CD4-positive, alpha-beta T cell (primary cell): ENCODE results near the gene CACNA1E. TPM values are rescaled to one million over a fixed set of nuclear protein-coding genes. Genes with fewer than 3 reads are reported as not detected.

Source experiments
- ATAC-seq: fragments of 200-7000 bp; cut with Tn5 transposase; one replicate; pipeline ENCODE4 v1.10.0; 2022; ENCODE audit warnings: mild to moderate bottlenecking; ENCODE audit not compliant: poor library complexity
- CTCF ChIA-PET: fragments of 350-600 bp; sonication (Branson Sonifier 250); formaldehyde crosslinking; loops from one replicate; lab custom pipeline; 2021; ENCODE audit warnings: antibody characterized with exemption, inconsistent platforms; lab: Charles Lee
- POLR2A ChIA-PET: fragments of 350-600 bp; sonication (Branson Sonifier 250); formaldehyde crosslinking; loops from one replicate; lab custom pipeline; 2021; ENCODE audit warnings: antibody characterized with exemption, inconsistent platforms; lab: Charles Lee
- DNase-seq, 14 experiments: peaks; one replicate each; pipeline ENCODE4 v3.0.0-alpha.2; 2013 to 2020; ENCODE audit warnings: mixed read lengths in 2 of 14
- H3K27ac ChIP-seq, 2 donors: one replicate each; pipeline versions ENCODE4 v1.5.1 to v1.7.0; 2013; ENCODE audit warnings: low read length in 2 of 2, low read depth in 1 of 2, mild to moderate bottlenecking in 1 of 2
- H3K27me3 ChIP-seq, 2 experiments: 1 replicate in 1 of 2; 2 replicates in 1 of 2; pipeline versions ENCODE4 v1.6.1 to v1.7.0; 2013; ENCODE audit warnings: low read length in 2 of 2, control low read depth in 1 of 2, mild to moderate bottlenecking in 1 of 2, moderate library complexity in 1 of 2; ENCODE audit not compliant: insufficient read depth in 2 of 2, control insufficient read depth in 1 of 2
- H3K36me3 ChIP-seq: one replicate; pipeline ENCODE4 v1.6.1; 2013; ENCODE audit warnings: low read length, control low read depth; ENCODE audit not compliant: insufficient read depth
- H3K4me1 ChIP-seq: one replicate; pipeline ENCODE4 v1.6.1; 2013; ENCODE audit warnings: low read length, control low read depth; ENCODE audit not compliant: insufficient read depth
- H3K4me3 ChIP-seq: one replicate; pipeline ENCODE4 v1.5.1; 2013; ENCODE audit warnings: mild to moderate bottlenecking, low read length, moderate library complexity
- H3K9me3 ChIP-seq, 2 experiments: 1 replicate in 1 of 2; 2 replicates in 1 of 2; pipeline versions ENCODE4 v1.6.1 to v1.7.0; 2013; ENCODE audit warnings: low read length in 2 of 2, mild to moderate bottlenecking in 2 of 2, control low read depth in 1 of 2, moderate library complexity in 1 of 2; ENCODE audit not compliant: control insufficient read depth in 1 of 2, insufficient read depth in 1 of 2
- H3K27ac Mint-ChIP-seq: one replicate; pipeline ENCODE4 v1.8.0; 2020; ENCODE audit warnings: mixed read lengths
- H3K27me3 Mint-ChIP-seq: one replicate; pipeline ENCODE4 v1.8.0; 2021; ENCODE audit warnings: mixed read lengths
- H3K36me3 Mint-ChIP-seq: one replicate; pipeline ENCODE4 v1.8.0; 2021; ENCODE audit warnings: low read depth, mixed read lengths
- H3K4me1 Mint-ChIP-seq: one replicate; pipeline ENCODE4 v1.8.0; 2021; ENCODE audit warnings: low read depth, mixed read lengths
- H3K4me3 Mint-ChIP-seq: one replicate; pipeline ENCODE4 v1.8.0; 2020; ENCODE audit warnings: mild to moderate bottlenecking, mixed read lengths
- H3K9me3 Mint-ChIP-seq: one replicate; pipeline ENCODE4 v1.8.0; 2020; ENCODE audit warnings: mixed read lengths
- CTCF ChIP-seq: fragments of 200-600 bp; IDR thresholded peaks from one replicate; pipeline ENCODE4 v1.8.0; 2022; ENCODE audit warnings: antibody characterized with exemption, mild to moderate bottlenecking
- intact Hi-C, 2 experiments: fragments of 100-400 bp; cut with DNase I in 1 of 2; cut with micrococcal nuclease in 1 of 2; formaldehyde crosslinking; loops; one replicate each; pipeline versions ENCODE4 v1.15.1 to v1.9.0; 2023 to 2025; cut with DNase I, micrococcal nuclease
- total RNA-seq, 174 experiments: library from RNA in 2 of 174; stranded (reverse) in 2 of 174; gene quantifications; one replicate each; pipeline ENCODE4 v1.2.3 and lab custom pipeline; 2021 to 2026

Gene CACNA1E
- total RNA-seq, 2 experiments from 2014 or later: not detected

- Mint-ChIP-seq H3K27ac (no peak overlapping the region), H3K27me3 (peaks cover 24% of the 10 kb centered on the region), H3K4me3 (no peak overlapping the region), H3K9me3 (peaks cover 4% of the 10 kb centered on the region), H3K36me3 (no peaks in the 10 kb centered on the region), H3K4me1 (no peaks in the 10 kb centered on the region)
- no peak for TF ChIP-seq CTCF
- CTCF ChIA-PET: no interaction called here
- Histone ChIP-seq H3K27me3 (peaks cover 0 to 4% of the 10 kb centered on the region in 2 experiments), H3K9me3 (peaks cover 4% of the 10 kb centered on the region in 2 experiments), H3K27ac (no peak overlapping the region), H3K36me3 (no peaks in the 10 kb centered on the region), H3K4me1 (no peaks in the 10 kb centered on the region), H3K4me3 (no peak overlapping the region)
- DNase-seq (no peak), ATAC-seq (no peak)
- intact Hi-C loops: no loop called here
- POLR2A ChIA-PET: no interaction called here
Observed at GRCh38 chr1:181791721-181792120, 308.4 kb downstream of the CACNA1E start.

GRCh38 chr1:181793831-181794230 lies 310.5 kb downstream of the CACNA1E start:
- H3K36me3 ChIP-seq: no peaks in the 10 kb centered on the region
- Mint-ChIP-seq H3K27me3 (peaks cover 13% of the 10 kb centered on the region), H3K36me3 (no peaks in the 10 kb centered on the region), H3K4me1 (no peaks in the 10 kb centered on the region), H3K4me3 (no peak overlapping the region), H3K9me3 (peaks cover 4% of the 10 kb centered on the region), H3K27ac (no peak overlapping the region)
- no peak for ATAC-seq
- POLR2A ChIA-PET: no interaction called here
- H3K9me3 ChIP-seq: peaks cover 4 to 11% of the 10 kb centered on the region in 2 experiments
- CTCF ChIA-PET: no interaction called here
- intact Hi-C loops: no loop called here
- H3K27me3 ChIP-seq: peaks cover 0 to 2% of the 10 kb centered on the region in 2 experiments
- no peak overlapping the region for H3K4me3 ChIP-seq
- no peak overlapping the region for H3K27ac ChIP-seq
- TF ChIP-seq CTCF: no peak
- H3K4me1 ChIP-seq: no peaks in the 10 kb centered on the region
- DNase-seq: no peak

GRCh38 chr1:181794332-181794731 lies 311.0 kb downstream of the CACNA1E start:
- Mint-ChIP-seq H3K9me3 (peaks cover 4% of the 10 kb centered on the region), H3K4me1 (no peaks in the 10 kb centered on the region), H3K36me3 (no peaks in the 10 kb centered on the region), H3K27me3 (peaks cover 17% of the 10 kb centered on the region), H3K27ac (no peak overlapping the region), H3K4me3 (no peak overlapping the region)
- Histone ChIP-seq H3K4me3 (no peak overlapping the region), H3K27ac (no peak overlapping the region), H3K36me3 (no peaks in the 10 kb centered on the region), H3K4me1 (no peaks in the 10 kb centered on the region), H3K9me3 (peaks cover 4 to 11% of the 10 kb centered on the region in 2 experiments), H3K27me3 (peaks cover 0 to 2% of the 10 kb centered on the region in 2 experiments)
- DNase-seq (no peak), ATAC-seq (no peak)
- CTCF ChIA-PET: interaction anchor here (1.1 kb wide), 1 partner anchor 15 kb away, joined by 3 read pairs; no protein-coding TSS in a partner anchor
- POLR2A ChIA-PET: no interaction called here
- no peak for TF ChIP-seq CTCF
- intact Hi-C loops: no loop called here
